ENCODE data around the gene TMEM225.

DNA sequence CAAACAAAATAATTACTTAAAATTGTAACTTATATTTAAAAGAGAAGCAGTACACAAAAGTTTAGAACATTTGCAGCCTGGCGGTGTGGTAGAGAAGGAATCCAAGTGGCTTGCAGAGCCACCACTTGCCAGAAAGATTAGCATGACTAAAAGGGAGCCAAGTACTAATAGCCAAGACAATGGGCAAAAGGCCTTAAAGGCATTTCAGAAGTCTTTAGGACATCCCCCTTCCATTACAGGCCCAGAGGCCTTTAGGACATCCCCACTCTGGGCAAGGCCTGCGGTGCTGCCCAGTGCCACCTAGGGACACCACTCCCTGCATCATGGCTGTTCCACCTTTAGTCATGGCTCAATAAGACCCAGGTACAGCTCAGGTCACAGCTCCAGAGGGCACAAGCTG is 32.4 kb downstream of the TMEM225 start:
- TF ChIP-seq POLR2AphosphoS5 (IDR thresholded peaks at IDR 0.05; ENCODE audit: low read depth, low read length) (no peak), TAF1 (IDR thresholded peaks at IDR 0.05; ENCODE audit: low read depth, low read length) (no peak)

All from GM12891 (cell line).